ENCODE data around the gene IL4R. TPM values are rescaled to one million over a fixed set of nuclear protein-coding genes. Genes with fewer than 3 reads are reported as not detected.

The IL4R gene
- total RNA-seq, 3 donors from 2014 or later = 18.7 to 53.4 (median 51.8) TPM

- TF ChIP-seq, protein P1, sequence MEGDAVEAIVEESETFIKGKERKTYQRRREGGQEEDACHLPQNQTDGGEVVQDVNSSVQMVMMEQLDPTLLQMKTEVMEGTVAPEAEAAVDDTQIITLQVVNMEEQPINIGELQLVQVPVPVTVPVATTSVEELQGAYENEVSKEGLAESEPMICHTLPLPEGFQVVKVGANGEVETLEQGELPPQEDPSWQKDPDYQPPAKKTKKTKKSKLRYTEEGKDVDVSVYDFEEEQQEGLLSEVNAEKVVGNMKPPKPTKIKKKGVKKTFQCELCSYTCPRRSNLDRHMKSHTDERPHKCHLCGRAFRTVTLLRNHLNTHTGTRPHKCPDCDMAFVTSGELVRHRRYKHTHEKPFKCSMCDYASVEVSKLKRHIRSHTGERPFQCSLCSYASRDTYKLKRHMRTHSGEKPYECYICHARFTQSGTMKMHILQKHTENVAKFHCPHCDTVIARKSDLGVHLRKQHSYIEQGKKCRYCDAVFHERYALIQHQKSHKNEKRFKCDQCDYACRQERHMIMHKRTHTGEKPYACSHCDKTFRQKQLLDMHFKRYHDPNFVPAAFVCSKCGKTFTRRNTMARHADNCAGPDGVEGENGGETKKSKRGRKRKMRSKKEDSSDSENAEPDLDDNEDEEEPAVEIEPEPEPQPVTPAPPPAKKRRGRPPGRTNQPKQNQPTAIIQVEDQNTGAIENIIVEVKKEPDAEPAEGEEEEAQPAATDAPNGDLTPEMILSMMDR (IDR thresholded peaks at IDR 0.05) = no peak
- no peak for TF ChIP-seq POLR2A (IDR thresholded peaks at IDR 0.05)
- TF ChIP-seq POLR2AphosphoS5 (IDR thresholded peaks at IDR 0.05) = no peak
- Histone ChIP-seq H3K27me3 (no peaks in the 10 kb centered on the region), H3K4me3 (no peak overlapping the region), H3K4me1 (no peaks in the 10 kb centered on the region), H3K9me3 (no peaks in the 10 kb centered on the region), H3K36me3 (no peaks in the 10 kb centered on the region), H3K27ac (no peak overlapping the region)
- DNase-seq (ENCODE audit: low spot score in 2 of 2) = no peak
- intact Hi-C loops (cut with DNase I; ENCODE audit: low total_unique reads) = no loop called here
Observed at GRCh38 chr16:27298132-27298531, 15.6 kb upstream of the IL4R start.

- Histone ChIP-seq H3K9me3 (no peaks in the 10 kb centered on the region), H3K27ac (no peak overlapping the region)
- intact Hi-C loops (cut with DNase I; ENCODE audit: low total_unique reads) = no loop called here
Observed at GRCh38 chr16:27301236-27301861, 12.4 kb upstream of the IL4R start.

GRCh38 chr16:27302126-27302525 is 11.6 kb upstream of the IL4R start:
- no peaks in the 10 kb centered on the region for H3K36me3 ChIP-seq
- TF ChIP-seq POLR2A (IDR thresholded peaks at IDR 0.05) = no peak
- no peak overlapping the region for H3K4me3 ChIP-seq
- no peaks in the 10 kb centered on the region for H3K9me3 ChIP-seq
- no peak for DNase-seq (ENCODE audit: low spot score in 2 of 2)
- H3K27ac ChIP-seq = peak overlapping the region in 1 of 2 donors; percentile 75
- no peaks in the 10 kb centered on the region for H3K27me3 ChIP-seq
- intact Hi-C loops (cut with DNase I; ENCODE audit: low total_unique reads) = no loop called here
- H3K4me1 ChIP-seq = no peaks in the 10 kb centered on the region

More at GRCh38 chr16:27301236-27301861, 12.4 kb upstream of the IL4R start:
- Histone ChIP-seq H3K27me3 (no peaks in the 10 kb centered on the region), H3K36me3 (no peaks in the 10 kb centered on the region), H3K4me1 (no peaks in the 10 kb centered on the region), H3K4me3 (no peak overlapping the region)
- no peak for DNase-seq (ENCODE audit: low spot score in 2 of 2)
- TF ChIP-seq POLR2A (IDR thresholded peaks at IDR 0.05) (no peak), POLR2AphosphoS5 (IDR thresholded peaks at IDR 0.05) (no peak)
- TF ChIP-seq, protein P1 (IDR thresholded peaks at IDR 0.05) = no peak

GRCh38 chr16:27303256-27304100 is 10.3 kb upstream of the IL4R start:
- Histone ChIP-seq H3K36me3 (no peaks in the 10 kb centered on the region), H3K4me1 (no peaks in the 10 kb centered on the region), H3K4me3 (no peak overlapping the region), H3K27me3 (no peaks in the 10 kb centered on the region), H3K27ac (peak overlapping the region; percentile 75 to 83), H3K9me3 (no peaks in the 10 kb centered on the region)
- TF ChIP-seq POLR2A (IDR thresholded peaks at IDR 0.05) (no peak), POLR2AphosphoS5 (IDR thresholded peaks at IDR 0.05) (no peak)
- TF ChIP-seq, protein P1 (IDR thresholded peaks at IDR 0.05) = no peak
- DNase-seq (ENCODE audit: low spot score in 2 of 2) = peak in 1 of 2 donors; percentile 74
- intact Hi-C loops (cut with DNase I; ENCODE audit: low total_unique reads) = no loop called here

GRCh38 chr16:27304102-27304501 is 9.7 kb upstream of the IL4R start:
- Histone ChIP-seq H3K36me3 (no peaks in the 10 kb centered on the region), H3K27me3 (no peaks in the 10 kb centered on the region), H3K27ac (peak overlapping the region; percentile 66 to 83), H3K9me3 (no peaks in the 10 kb centered on the region), H3K4me1 (no peaks in the 10 kb centered on the region), H3K4me3 (no peak overlapping the region)
- TF ChIP-seq, protein P1 (IDR thresholded peaks at IDR 0.05) = no peak
- TF ChIP-seq POLR2A (IDR thresholded peaks at IDR 0.05) (no peak), POLR2AphosphoS5 (IDR thresholded peaks at IDR 0.05) (no peak)
- intact Hi-C loops (cut with DNase I; ENCODE audit: low total_unique reads) = no loop called here
- DNase-seq (ENCODE audit: low spot score in 2 of 2) = no peak
